Measurements from ENCODE around the gene KIAA0825.

DNA sequence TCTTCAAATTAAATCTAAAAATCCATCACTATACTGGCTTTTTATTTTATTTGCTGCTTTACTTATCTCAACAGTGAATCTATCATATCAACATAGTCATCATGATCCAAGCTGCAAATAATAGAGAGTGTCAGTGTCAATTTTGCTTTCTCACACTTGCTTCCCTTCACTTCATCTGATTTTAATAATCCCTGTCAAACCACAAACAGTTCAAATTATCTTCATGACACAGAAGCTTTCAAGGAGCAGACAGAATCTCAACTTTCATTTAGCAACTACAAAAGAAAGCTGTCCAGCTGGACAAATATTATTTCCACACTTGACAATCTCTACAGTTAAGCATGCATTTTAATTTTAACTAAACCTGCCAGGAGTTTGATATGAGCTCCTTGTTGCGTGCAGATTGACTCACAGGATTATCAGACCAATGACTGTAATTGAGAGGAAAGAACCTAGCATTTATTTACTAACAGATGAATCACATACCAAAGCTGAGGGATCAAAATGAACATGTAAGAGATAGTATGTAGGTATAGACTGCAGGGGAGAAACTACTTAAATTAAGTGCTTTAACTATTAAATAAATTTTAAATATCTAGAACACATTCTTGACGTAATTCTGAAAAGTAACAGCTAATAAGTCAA lies 56.0 kb downstream of the KIAA0825 start:
- TF ChIP-seq CTCF (IDR thresholded peaks at IDR 0.05) (no peak), POLR2A (IDR thresholded peaks at IDR 0.05) (no peak)

Measured in adrenal gland (tissue), 5 donors.